Lower lobe of right lung (tissue), 2 donors: ENCODE data around the gene NOL9. TPM values are rescaled to one million over a fixed set of nuclear protein-coding genes. Genes with fewer than 3 reads are reported as not detected.

ENCODE experiments used
- ATAC-seq, 2 donors: fragments of 200-7000 bp; cut with Tn5 transposase; one replicate each; pipeline ENCODE4 v1.9.1; 2020 to 2022; ENCODE audit warnings: mild to moderate bottlenecking in 2 of 2, moderate library complexity in 2 of 2
- DNase-seq: peaks from one replicate; pipeline ENCODE4 v3.0.0-alpha.2; 2020
- H3K27ac ChIP-seq: fragments of 200-600 bp; one replicate; pipeline ENCODE4 v1.8.0; 2022
- H3K27me3 ChIP-seq: fragments of 200-600 bp; one replicate; pipeline ENCODE4 v1.8.0; 2022; ENCODE audit warnings: low read depth
- H3K36me3 ChIP-seq: fragments of 200-600 bp; one replicate; pipeline ENCODE4 v1.8.0; 2022; ENCODE audit warnings: mild to moderate bottlenecking
- H3K4me1 ChIP-seq: fragments of 200-600 bp; one replicate; pipeline ENCODE4 v1.8.0; 2022
- H3K4me3 ChIP-seq: fragments of 200-600 bp; one replicate; pipeline ENCODE4 v1.8.0; 2022; ENCODE audit warnings: mild to moderate bottlenecking
- H3K9me3 ChIP-seq: fragments of 200-600 bp; one replicate; pipeline ENCODE4 v1.8.0; 2022
- intact Hi-C: fragments of 100-400 bp; cut with DNase I; formaldehyde crosslinking; loops from one replicate; pipeline ENCODE4 v1.11.0; 2022
- total RNA-seq: library from RNA; stranded (reverse); fragmentation: NEBNext Ultra II Directional; extraction: Animal tissue kit (Norgen Biotek cat#: 25700); gene quantifications from one replicate; pipeline ENCODE4 v1.2.1, GENCODE V29; 2021
- TF ChIP-seq, protein P1 (sequence below): fragments of 200-600 bp; IDR thresholded peaks from one replicate; pipeline ENCODE4 v1.8.0; 2022; ENCODE audit warnings: antibody characterized with exemption, mild to moderate bottlenecking
- donor health status: DM: no; HTN: yes; CAD: no; lungs with severe emphysema.

The NOL9 gene
- total RNA-seq, 1 donor from 2014 or later = 19.4 TPM

DNA sequence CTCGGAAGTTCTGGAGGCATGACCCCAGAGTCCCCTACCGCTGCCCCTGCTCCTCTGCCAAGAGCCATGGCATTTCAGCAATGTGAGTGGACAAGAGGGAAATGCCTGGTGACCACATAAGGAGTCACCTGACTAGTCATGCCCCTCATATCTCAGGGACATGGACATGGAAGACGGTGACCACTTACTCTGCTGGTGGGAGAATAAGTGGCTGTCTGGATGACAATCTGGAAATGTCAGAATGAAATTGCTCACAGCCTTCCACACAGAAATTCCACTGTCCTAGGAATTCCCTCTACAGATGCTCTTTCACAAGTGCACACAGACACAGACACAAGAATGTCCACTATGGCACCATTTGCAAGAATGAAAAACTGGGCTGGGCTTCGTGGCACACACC is 38.5 kb downstream of the NOL9 start:
- TF ChIP-seq, protein P1, sequence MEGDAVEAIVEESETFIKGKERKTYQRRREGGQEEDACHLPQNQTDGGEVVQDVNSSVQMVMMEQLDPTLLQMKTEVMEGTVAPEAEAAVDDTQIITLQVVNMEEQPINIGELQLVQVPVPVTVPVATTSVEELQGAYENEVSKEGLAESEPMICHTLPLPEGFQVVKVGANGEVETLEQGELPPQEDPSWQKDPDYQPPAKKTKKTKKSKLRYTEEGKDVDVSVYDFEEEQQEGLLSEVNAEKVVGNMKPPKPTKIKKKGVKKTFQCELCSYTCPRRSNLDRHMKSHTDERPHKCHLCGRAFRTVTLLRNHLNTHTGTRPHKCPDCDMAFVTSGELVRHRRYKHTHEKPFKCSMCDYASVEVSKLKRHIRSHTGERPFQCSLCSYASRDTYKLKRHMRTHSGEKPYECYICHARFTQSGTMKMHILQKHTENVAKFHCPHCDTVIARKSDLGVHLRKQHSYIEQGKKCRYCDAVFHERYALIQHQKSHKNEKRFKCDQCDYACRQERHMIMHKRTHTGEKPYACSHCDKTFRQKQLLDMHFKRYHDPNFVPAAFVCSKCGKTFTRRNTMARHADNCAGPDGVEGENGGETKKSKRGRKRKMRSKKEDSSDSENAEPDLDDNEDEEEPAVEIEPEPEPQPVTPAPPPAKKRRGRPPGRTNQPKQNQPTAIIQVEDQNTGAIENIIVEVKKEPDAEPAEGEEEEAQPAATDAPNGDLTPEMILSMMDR = no peak
- Histone ChIP-seq H3K36me3 (no peaks in the 10 kb centered on the region), H3K4me3 (no peak overlapping the region), H3K9me3 (no peaks in the 10 kb centered on the region), H3K27me3 (no peaks in the 10 kb centered on the region), H3K4me1 (peaks cover 7% of the 10 kb centered on the region), H3K27ac (no peak overlapping the region)
- intact Hi-C loops = no loop called here
- ATAC-seq (no peak), DNase-seq (no peak)

DNA sequence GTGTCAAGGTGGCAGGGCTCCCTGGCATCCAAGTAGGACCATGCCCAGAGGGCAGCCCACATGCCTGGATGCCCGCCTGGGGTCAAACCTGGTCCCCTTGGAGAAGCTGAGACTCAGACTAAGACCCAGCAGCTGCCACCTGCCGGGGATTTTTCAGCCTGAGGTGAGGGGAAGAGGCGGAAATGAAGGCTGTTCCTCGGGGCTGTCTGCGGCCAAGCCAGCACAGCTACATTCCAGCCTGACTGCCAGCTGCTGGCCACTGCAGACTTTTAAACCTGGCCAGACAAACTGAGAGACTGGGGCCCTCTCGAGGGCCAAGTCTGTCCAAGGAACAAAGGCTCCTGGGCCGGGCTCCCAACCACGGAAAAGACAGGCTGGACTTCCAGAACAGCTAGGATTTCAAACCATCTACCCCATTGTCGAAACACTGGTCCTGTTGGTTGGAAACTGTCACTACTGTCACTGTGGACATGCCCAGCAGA is 41.0 kb downstream of the NOL9 start:
- no peak overlapping the region for H3K4me3 ChIP-seq
- no peaks in the 10 kb centered on the region for H3K36me3 ChIP-seq
- H3K9me3 ChIP-seq = no peaks in the 10 kb centered on the region
- intact Hi-C loops = no loop called here
- ATAC-seq (no peak), DNase-seq (no peak)
- H3K4me1 ChIP-seq = no peaks in the 10 kb centered on the region
- TF ChIP-seq, protein P1 = no peak
- H3K27ac ChIP-seq = no peak overlapping the region
- H3K27me3 ChIP-seq = no peaks in the 10 kb centered on the region

DNA sequence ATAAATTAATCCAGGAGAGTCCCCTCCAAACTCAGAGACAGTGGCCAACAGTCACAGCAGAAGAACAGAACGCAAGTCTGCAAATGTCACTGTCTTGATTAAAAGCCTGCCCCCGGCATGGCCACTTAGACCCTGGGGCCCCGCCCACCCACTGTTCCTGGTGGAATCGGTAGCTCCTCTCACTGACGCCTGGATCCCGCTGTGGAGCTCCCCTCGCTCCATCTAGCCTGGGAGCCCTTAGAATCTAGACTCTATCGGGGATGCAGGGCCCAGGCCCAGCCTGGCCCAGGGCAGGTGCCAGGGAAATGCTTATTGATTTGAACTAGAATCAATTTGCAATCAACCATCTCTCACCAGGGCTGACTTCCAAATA is 41.4 kb downstream of the NOL9 start:
- ATAC-seq = no peak
- no peaks in the 10 kb centered on the region for H3K9me3 ChIP-seq
- H3K27me3 ChIP-seq = no peaks in the 10 kb centered on the region
- TF ChIP-seq, protein P1 = no peak
- H3K4me1 ChIP-seq = no peaks in the 10 kb centered on the region
- intact Hi-C loops = no loop called here
- no peak for DNase-seq
- H3K27ac ChIP-seq = no peak overlapping the region
- H3K36me3 ChIP-seq = no peaks in the 10 kb centered on the region
- H3K4me3 ChIP-seq = no peak overlapping the region

DNA sequence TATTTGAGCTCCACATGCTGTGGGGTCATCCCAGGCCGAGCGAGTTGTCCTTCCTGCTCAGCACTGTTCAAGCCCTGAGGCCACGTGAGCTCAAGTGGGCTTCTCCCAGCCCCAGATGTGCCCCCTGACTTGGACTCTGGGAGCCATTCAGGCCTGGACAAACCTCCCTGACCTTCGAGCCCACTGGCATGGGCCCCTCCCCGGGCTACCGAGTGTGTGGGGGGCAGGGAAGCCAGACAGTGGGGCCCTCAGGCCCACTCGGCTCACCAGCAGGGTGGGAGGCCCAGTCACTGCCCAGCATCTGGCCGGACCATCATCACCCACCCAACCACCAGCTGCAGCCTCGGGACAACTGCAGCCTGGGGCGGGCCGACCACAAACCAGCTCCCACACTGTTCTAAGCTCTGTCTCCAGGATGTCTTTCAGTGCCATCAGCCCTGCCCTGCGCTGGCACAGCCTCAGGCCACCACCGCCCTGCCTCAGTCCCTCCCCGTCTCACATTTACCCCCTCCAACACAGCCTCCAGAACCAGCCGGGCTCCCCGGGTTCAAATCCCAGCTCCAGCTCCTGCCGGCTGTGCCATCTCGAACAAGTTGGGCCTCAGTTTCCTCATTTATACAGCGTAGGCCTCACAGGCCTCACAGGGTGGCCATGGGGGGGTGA is 41.9 kb downstream of the NOL9 start:
- no peak overlapping the region for H3K4me3 ChIP-seq
- TF ChIP-seq, protein P1 = no peak
- H3K9me3 ChIP-seq = no peaks in the 10 kb centered on the region
- H3K36me3 ChIP-seq = no peaks in the 10 kb centered on the region
- intact Hi-C loops = no loop called here
- ATAC-seq = no peak
- H3K27me3 ChIP-seq = no peaks in the 10 kb centered on the region
- H3K4me1 ChIP-seq = no peaks in the 10 kb centered on the region
- no peak overlapping the region for H3K27ac ChIP-seq
- DNase-seq = no peak

DNA sequence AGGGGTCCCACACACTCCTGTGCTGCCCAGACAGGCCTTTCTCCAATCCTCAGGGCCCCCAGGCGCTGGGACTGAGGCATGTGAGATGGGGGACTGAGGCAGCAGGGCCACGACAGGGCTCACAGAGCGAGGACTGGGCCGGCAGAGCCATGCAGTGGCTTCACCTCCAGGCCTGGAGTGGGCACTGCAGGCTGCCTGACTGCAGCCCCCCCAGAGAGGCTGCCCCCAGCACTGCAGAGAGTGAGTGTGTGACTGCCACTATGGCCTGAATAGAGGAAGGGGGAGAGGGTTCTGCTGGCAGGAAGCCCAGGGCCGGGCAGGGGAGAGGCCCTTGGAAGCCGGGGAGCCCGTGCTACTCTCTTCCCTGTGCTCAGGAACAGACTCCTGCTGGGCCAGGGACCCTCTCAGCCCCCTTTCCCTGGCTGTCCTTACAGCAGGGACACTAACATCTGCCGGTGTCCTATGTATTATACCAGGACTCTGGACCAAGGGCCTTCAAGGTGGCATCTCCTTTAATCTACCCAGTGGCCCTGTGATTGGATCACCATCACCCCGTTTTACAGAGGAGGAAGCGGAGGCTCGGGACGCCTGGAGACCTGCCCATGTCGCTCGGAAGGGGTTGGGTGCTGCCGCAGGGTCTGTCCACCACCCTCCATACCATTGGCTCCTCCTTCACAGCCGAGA is 42.6 kb downstream of the NOL9 start:
- ATAC-seq (peak in 1 of 2 donors; percentile 6), DNase-seq (no peak)
- TF ChIP-seq, protein P1 = no peak
- no peaks in the 10 kb centered on the region for H3K4me1 ChIP-seq
- no peak overlapping the region for H3K4me3 ChIP-seq
- intact Hi-C loops = no loop called here
- H3K9me3 ChIP-seq = no peaks in the 10 kb centered on the region
- H3K27ac ChIP-seq = no peak overlapping the region
- H3K36me3 ChIP-seq = no peaks in the 10 kb centered on the region
- H3K27me3 ChIP-seq = no peaks in the 10 kb centered on the region
